Astrocyte (in vitro differentiated cells and primary cell): ENCODE measurements around the gene TKFC. TPM values are rescaled to one million over a fixed set of nuclear protein-coding genes. Genes with fewer than 3 reads are reported as not detected.

Experiments
- DNase-seq: peaks from one replicate; pipeline ENCODE4 v3.0.0-alpha.2; 2010; ENCODE audit warnings: low read depth
- FAIRE-seq: peaks from 2 replicates; lab custom pipeline; 2011; peaks lifted over from hg19 to GRCh38; lab: Jason Lieb, UNC
- H2AFZ ChIP-seq: 2 replicates; pipeline ENCODE4 v1.6.0; 2012; ENCODE audit warnings: low read depth, low read length, inconsistent platforms
- H3K27ac ChIP-seq: 2 replicates; pipeline ENCODE4 v1.5.1; 2011; ENCODE audit warnings: low read depth, low read length, inconsistent platforms
- H3K27me3 ChIP-seq: 2 replicates; pipeline ENCODE4 v1.6.0; 2011; ENCODE audit warnings: low read length, inconsistent platforms; ENCODE audit not compliant: insufficient read depth
- H3K36me3 ChIP-seq: 2 replicates; pipeline ENCODE4 v1.5.1; 2011; ENCODE audit warnings: low read length, inconsistent platforms; ENCODE audit not compliant: insufficient read depth
- H3K4me1 ChIP-seq: 2 replicates; pipeline ENCODE4 v1.5.1; 2011; ENCODE audit warnings: low read length, inconsistent platforms; ENCODE audit not compliant: insufficient read depth
- H3K4me2 ChIP-seq: 2 replicates; pipeline ENCODE4 v1.6.0; 2012; ENCODE audit warnings: low read length, inconsistent platforms
- H3K4me3 ChIP-seq: 2 replicates; pipeline ENCODE4 v1.5.1; 2011; ENCODE audit warnings: low read depth, mild to moderate bottlenecking, low read length, inconsistent platforms; ENCODE audit not compliant: insufficient read depth
- H3K79me2 ChIP-seq: 2 replicates; pipeline ENCODE4 v1.6.0; 2012; ENCODE audit warnings: mild to moderate bottlenecking, low read length, inconsistent platforms; ENCODE audit not compliant: insufficient read depth
- H3K9ac ChIP-seq: 2 replicates; pipeline ENCODE4 v1.6.0; 2012; ENCODE audit warnings: mild to moderate bottlenecking, low read length, inconsistent platforms
- H3K9me3 ChIP-seq: 2 replicates; pipeline ENCODE4 v1.5.1; 2012; ENCODE audit warnings: low read depth, mild to moderate bottlenecking, low read length, inconsistent platforms; ENCODE audit not compliant: insufficient read depth
- H4K20me1 ChIP-seq: 2 replicates; pipeline ENCODE4 v1.6.0; 2012; ENCODE audit warnings: low read length, inconsistent platforms; ENCODE audit not compliant: insufficient read depth
- H3K27ac Mint-ChIP-seq: one replicate; pipeline ENCODE4 v1.8.0; 2021; ENCODE audit warnings: mild to moderate bottlenecking, mixed read lengths; ENCODE audit not compliant: unreplicated experiment
- H3K27me3 Mint-ChIP-seq: one replicate; pipeline ENCODE4 v1.8.0; 2021; ENCODE audit warnings: low read depth, mixed read lengths; ENCODE audit not compliant: unreplicated experiment
- H3K36me3 Mint-ChIP-seq: one replicate; pipeline ENCODE4 v1.8.0; 2021; ENCODE audit warnings: low read depth, mixed read lengths; ENCODE audit not compliant: unreplicated experiment
- H3K4me1 Mint-ChIP-seq: one replicate; pipeline ENCODE4 v1.8.0; 2021; ENCODE audit warnings: low read depth, mixed read lengths; ENCODE audit not compliant: unreplicated experiment
- H3K4me3 Mint-ChIP-seq: one replicate; pipeline ENCODE4 v1.8.0; 2021; ENCODE audit warnings: mild to moderate bottlenecking, moderate library complexity, mixed read lengths; ENCODE audit not compliant: unreplicated experiment
- H3K9me3 Mint-ChIP-seq: one replicate; pipeline ENCODE4 v1.8.0; 2021; ENCODE audit warnings: mild to moderate bottlenecking, mixed read lengths; ENCODE audit not compliant: unreplicated experiment
- CTCF ChIP-seq: IDR thresholded peaks from 2 replicates; pipeline ENCODE4 v1.5.1; 2011; ENCODE audit warnings: low read depth, mild to moderate bottlenecking, inconsistent platforms, low read length, moderate library complexity; ENCODE audit not compliant: insufficient read depth
- EZH2 ChIP-seq: IDR thresholded peaks from 2 replicates; pipeline ENCODE4 v1.6.1; 2012; ENCODE audit warnings: mild to moderate bottlenecking, low read length, inconsistent platforms; ENCODE audit not compliant: insufficient read depth
- total RNA-seq: library from RNA; stranded (reverse); gene quantifications from 2 replicates; pipeline ENCODE4 v1.2.1, GENCODE V29; 2021

Gene TKFC
- total RNA-seq, 1 donor from 2014 or later = 23.9 TPM

GRCh38 chr11:61341706-61342105 lies 8.7 kb downstream of the TKFC start:
- Histone ChIP-seq H3K27ac (no peak overlapping the region), H3K4me2 (no peak overlapping the region), H3K4me1 (no peaks in the 10 kb centered on the region), H3K36me3 (no peaks in the 10 kb centered on the region), H3K9me3 (no peaks in the 10 kb centered on the region), H4K20me1 (no peaks in the 10 kb centered on the region), H3K9ac (no peak overlapping the region), H2AFZ (no peak overlapping the region), H3K79me2 (no peaks in the 10 kb centered on the region), H3K4me3 (no peak overlapping the region), H3K27me3 (no peaks in the 10 kb centered on the region)
- TF ChIP-seq CTCF (no peak), EZH2 (no peak)
- no peaks in the 10 kb centered on the region for H3K9me3 Mint-ChIP-seq
- peak overlapping the region; percentile 12 for H3K4me3 Mint-ChIP-seq
- FAIRE-seq (no peak), DNase-seq (no peak)
- H3K27ac Mint-ChIP-seq = no peak overlapping the region
- H3K36me3 Mint-ChIP-seq = peaks cover 17% of the 10 kb centered on the region
- H3K27me3 Mint-ChIP-seq = peaks cover 10% of the 10 kb centered on the region
- H3K4me1 Mint-ChIP-seq = no peaks in the 10 kb centered on the region

- no peaks in the 10 kb centered on the region for H3K36me3 ChIP-seq
- no peaks in the 10 kb centered on the region for H3K79me2 ChIP-seq
- DNase-seq (no peak), FAIRE-seq (no peak)
- H3K27ac Mint-ChIP-seq = no peak overlapping the region
- peaks cover 17% of the 10 kb centered on the region for H3K36me3 Mint-ChIP-seq
- H4K20me1 ChIP-seq = no peaks in the 10 kb centered on the region
- no peak overlapping the region for H3K9ac ChIP-seq
- no peaks in the 10 kb centered on the region for H3K4me1 ChIP-seq
- H3K27me3 Mint-ChIP-seq = peaks cover 10% of the 10 kb centered on the region
- H3K4me1 Mint-ChIP-seq = no peaks in the 10 kb centered on the region
- H3K27me3 ChIP-seq = no peaks in the 10 kb centered on the region
- H3K27ac ChIP-seq = no peak overlapping the region
- TF ChIP-seq CTCF (no peak), EZH2 (no peak)
- H3K4me3 ChIP-seq = no peak overlapping the region
- H3K9me3 Mint-ChIP-seq = no peaks in the 10 kb centered on the region
- no peak overlapping the region for H3K4me2 ChIP-seq
- peak overlapping the region; percentile 12 for H3K4me3 Mint-ChIP-seq
- no peak overlapping the region for H2AFZ ChIP-seq
- H3K9me3 ChIP-seq = no peaks in the 10 kb centered on the region
These were observed 9.3 kb downstream of the TKFC start for GRCh38 chr11:61342207-61342803.
